GM10847 (cell line): ENCODE measurements around the gene BAX.

ENCODE experiments used
- POLR2A ChIP-seq: IDR thresholded peaks from 2 replicates; pipeline ENCODE4 v1.6.1; 2011; ENCODE audit not compliant: insufficient read length; ENCODE audit errors: extremely low read depth

BAX gene

GRCh38 chr19:48953990-48954594 is 583 bp upstream of the BAX start:
- TF ChIP-seq POLR2A, result no peak

DNA sequence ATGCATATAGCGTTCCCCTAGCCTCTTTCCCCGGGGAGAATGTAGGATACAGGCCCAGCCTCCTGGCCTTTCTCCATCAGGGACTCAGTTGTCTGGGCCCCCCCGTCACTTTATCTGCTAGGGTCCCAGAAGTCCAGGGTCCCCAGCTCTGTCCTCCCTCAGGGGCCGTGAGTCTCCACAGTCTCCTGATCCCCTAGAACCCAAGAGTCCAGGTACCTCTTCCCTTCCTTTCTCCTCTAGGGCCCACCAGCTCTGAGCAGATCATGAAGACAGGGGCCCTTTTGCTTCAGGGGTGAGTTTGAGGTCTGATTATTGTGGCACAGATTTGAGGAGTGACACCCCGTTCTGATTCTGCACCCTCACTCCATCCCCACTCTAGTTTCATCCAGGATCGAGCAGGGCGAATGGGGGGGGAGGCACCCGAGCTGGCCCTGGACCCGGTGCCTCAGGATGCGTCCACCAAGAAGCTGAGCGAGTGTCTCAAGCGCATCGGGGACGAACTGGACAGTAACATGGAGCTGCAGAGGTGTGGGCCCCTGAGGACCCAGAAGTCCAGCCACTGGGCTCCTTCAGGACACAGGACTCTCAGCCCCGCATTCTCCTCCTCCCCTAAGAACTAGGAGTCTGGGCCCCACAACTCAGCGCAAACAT is 758 bp downstream of the BAX start:
- TF ChIP-seq POLR2A, result peak; percentile 2

GRCh38 chr19:48958006-48958405 is 3.3 kb downstream of the BAX start:
- no peak for TF ChIP-seq POLR2A

- no peak for TF ChIP-seq POLR2A
Measured at GRCh38 chr19:48959341-48960239, 4.9 kb downstream of the BAX start.

DNA sequence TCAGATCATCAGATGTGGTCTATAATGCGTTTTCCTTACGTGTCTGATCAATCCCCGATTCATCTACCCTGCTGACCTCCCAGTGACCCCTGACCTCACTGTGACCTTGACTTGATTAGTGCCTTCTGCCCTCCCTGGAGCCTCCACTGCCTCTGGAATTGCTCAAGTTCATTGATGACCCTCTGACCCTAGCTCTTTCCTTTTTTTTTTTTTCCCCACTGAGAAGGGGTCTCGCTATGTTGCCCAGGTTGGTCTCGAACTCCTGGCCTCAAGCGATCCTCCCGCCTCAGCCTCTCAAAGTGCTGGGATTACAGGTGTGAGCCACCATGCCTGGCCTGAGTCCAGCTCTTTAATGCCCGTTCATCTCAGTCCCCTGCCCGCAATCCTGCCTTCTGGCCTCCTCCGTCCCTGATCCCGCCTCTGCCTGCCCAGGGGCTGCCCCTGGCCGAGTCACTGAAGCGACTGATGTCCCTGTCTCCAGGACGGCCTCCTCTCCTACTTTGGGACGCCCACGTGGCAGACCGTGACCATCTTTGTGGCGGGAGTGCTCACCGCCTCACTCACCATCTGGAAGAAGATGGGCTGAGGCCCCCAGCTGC is 6.5 kb downstream of the BAX start:
- no peak for TF ChIP-seq POLR2A

DNA sequence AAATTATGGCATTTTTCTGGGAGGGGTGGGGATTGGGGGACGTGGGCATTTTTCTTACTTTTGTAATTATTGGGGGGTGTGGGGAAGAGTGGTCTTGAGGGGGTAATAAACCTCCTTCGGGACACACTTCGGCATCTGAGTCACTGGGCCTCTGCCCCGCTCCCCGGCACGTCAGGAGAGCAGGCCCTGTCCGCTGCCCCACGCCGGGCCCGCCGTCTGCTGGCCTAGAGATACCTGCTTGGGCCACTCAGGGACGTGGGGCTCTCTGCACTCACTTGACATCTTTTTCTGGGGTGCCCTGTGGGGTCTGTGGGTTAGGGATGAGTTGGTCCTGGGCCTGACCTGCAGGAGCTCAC is 7.0 kb downstream of the BAX start:
- no peak for TF ChIP-seq POLR2A

DNA sequence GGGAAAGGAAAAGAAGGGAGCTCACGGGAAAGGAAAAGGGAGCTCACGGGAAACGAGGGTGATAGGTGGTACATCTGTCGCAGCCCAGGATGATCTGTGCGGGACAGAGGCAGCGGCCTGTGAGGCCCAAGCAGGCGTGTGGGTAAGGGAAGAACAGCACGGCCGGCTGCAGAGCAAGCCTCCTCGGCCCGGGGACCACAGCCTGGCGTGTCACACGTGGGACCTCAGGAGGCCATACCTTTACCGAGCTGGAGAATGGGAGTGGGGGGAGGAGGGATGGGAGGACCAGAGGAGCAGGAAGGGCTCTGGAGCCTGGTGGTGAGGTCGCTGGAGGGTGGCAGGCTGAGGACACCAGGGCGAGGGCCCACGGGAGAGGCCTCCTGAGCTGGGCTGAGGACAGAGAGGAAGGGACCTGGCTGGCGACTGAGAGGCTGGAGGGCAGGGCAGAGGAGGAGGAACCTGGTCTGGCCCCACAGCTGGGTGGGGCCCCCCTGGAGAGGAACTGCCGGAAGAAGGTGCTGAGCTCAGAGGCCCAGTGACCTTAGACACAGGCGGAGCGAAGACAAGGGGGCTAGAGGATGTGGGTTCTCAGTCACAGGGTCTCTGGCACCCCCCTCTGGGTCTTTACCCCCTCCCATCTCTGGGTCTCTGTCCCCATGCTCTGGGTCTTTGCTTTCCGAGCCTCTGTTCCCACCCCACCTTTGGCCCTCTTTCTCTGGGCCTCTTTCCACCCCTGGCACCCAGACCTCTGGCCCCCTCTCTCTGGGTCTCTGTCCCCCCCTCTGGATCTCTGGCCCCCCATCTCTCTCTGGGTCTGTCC is 7.6 kb downstream of the BAX start:
- TF ChIP-seq POLR2A, result no peak

- TF ChIP-seq POLR2A, result no peak
Measured at GRCh38 chr19:48962849-48963165, 8.1 kb downstream of the BAX start.

GRCh38 chr19:48963371-48964204 is 8.9 kb downstream of the BAX start:
- peak; percentile 26 for TF ChIP-seq POLR2A

- TF ChIP-seq POLR2A, result no peak
Measured at GRCh38 chr19:48964205-48965039, 9.7 kb downstream of the BAX start.

- peak; percentile 99 for TF ChIP-seq POLR2A
Measured at GRCh38 chr19:48965040-48965805, 10.5 kb downstream of the BAX start, which contains the start of gene FTL. Gene FTL (plus strand): TSS chr19:48965309. CDS start chr19:48965508, 199 bp downstream.

DNA sequence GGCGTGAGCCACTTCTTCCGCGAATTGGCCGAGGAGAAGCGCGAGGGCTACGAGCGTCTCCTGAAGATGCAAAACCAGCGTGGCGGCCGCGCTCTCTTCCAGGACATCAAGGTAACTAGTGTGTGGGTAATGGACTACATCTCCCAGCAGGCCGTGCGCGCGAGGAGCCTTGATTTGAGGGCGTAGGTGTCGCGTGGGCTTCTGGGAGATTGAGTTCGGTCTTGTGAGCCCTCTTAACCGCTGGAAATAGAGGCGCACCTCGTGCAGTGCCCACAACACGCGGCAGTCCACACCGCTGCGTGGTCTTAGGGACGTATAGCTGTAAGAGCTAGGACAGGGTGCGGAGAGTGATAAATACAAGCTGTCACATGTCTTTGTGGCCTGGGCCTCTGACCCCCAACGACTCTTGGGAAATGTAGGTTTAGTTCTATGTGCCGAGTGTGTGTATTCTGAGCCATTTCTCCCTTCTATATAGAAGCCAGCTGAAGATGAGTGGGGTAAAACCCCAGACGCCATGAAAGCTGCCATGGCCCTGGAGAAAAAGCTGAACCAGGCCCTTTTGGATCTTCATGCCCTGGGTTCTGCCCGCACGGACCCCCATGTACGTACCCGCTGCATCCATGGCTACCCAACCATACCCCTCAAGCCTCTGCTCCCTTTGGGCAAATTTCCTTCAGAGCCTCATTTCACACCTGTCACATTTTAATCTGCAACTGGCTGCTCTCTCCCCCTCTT is 11.3 kb downstream of the BAX start:
- TF ChIP-seq POLR2A, result peak; percentile 28
